ENCODE results near the gene INPP5D. TPM values are rescaled to one million over a fixed set of nuclear protein-coding genes. Genes with fewer than 3 reads are reported as not detected.

INPP5D gene
- total RNA-seq, 1 donor from 2014 or later, result 33.3 TPM

- no peaks in the 10 kb centered on the region for H3K27me3 ChIP-seq
- H3K36me3 ChIP-seq, result peaks cover 39% of the 10 kb centered on the region
- TF ChIP-seq, protein P1, sequence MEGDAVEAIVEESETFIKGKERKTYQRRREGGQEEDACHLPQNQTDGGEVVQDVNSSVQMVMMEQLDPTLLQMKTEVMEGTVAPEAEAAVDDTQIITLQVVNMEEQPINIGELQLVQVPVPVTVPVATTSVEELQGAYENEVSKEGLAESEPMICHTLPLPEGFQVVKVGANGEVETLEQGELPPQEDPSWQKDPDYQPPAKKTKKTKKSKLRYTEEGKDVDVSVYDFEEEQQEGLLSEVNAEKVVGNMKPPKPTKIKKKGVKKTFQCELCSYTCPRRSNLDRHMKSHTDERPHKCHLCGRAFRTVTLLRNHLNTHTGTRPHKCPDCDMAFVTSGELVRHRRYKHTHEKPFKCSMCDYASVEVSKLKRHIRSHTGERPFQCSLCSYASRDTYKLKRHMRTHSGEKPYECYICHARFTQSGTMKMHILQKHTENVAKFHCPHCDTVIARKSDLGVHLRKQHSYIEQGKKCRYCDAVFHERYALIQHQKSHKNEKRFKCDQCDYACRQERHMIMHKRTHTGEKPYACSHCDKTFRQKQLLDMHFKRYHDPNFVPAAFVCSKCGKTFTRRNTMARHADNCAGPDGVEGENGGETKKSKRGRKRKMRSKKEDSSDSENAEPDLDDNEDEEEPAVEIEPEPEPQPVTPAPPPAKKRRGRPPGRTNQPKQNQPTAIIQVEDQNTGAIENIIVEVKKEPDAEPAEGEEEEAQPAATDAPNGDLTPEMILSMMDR (IDR thresholded peaks at IDR 0.05), result no peak
Observed at GRCh38 chr2:233146194-233146593, 86.1 kb downstream of the INPP5D start.

GRCh38 chr2:233147136-233147828 is 87.1 kb downstream of the INPP5D start:
- ATAC-seq (no peak), DNase-seq (no peak)
- peaks cover 39% of the 10 kb centered on the region for H3K36me3 ChIP-seq
- H3K9me3 ChIP-seq, result no peaks in the 10 kb centered on the region
- TF ChIP-seq, protein P1 (IDR thresholded peaks at IDR 0.05), result no peak
- intact Hi-C loops (cut with DNase I), result no loop called here
- H3K4me3 ChIP-seq, result no peak overlapping the region
- no peaks in the 10 kb centered on the region for H3K27me3 ChIP-seq
- no peaks in the 10 kb centered on the region for H3K4me1 ChIP-seq
- H3K27ac ChIP-seq, result no peak overlapping the region

More at GRCh38 chr2:233146194-233146593, 86.1 kb downstream of the INPP5D start:
- intact Hi-C loops (cut with DNase I), result no loop called here
- Histone ChIP-seq H3K4me1 (no peaks in the 10 kb centered on the region), H3K9me3 (no peaks in the 10 kb centered on the region), H3K27ac (no peak overlapping the region), H3K4me3 (no peak overlapping the region)
- DNase-seq (no peak), ATAC-seq (no peak)

- ATAC-seq, result no peak
- TF ChIP-seq, protein P1 (IDR thresholded peaks at IDR 0.05), result no peak
- Histone ChIP-seq H3K4me3 (no peak overlapping the region), H3K9me3 (no peaks in the 10 kb centered on the region), H3K4me1 (no peaks in the 10 kb centered on the region), H3K36me3 (peaks cover 39% of the 10 kb centered on the region), H3K27me3 (no peaks in the 10 kb centered on the region), H3K27ac (no peak overlapping the region)
- intact Hi-C loops (cut with DNase I), result no loop called here
- no peak for DNase-seq
Observed at GRCh38 chr2:233147829-233148167, 87.7 kb downstream of the INPP5D start.

GRCh38 chr2:233148354-233148753 is 88.2 kb downstream of the INPP5D start:
- no peaks in the 10 kb centered on the region for H3K4me1 ChIP-seq
- H3K27ac ChIP-seq, result no peak overlapping the region
- intact Hi-C loops (cut with DNase I), result no loop called here
- TF ChIP-seq, protein P1 (IDR thresholded peaks at IDR 0.05), result no peak
- no peaks in the 10 kb centered on the region for H3K27me3 ChIP-seq
- peaks cover 39% of the 10 kb centered on the region for H3K36me3 ChIP-seq
- no peak for DNase-seq
- no peaks in the 10 kb centered on the region for H3K9me3 ChIP-seq
- H3K4me3 ChIP-seq, result no peak overlapping the region
- no peak for ATAC-seq

GRCh38 chr2:233152541-233152940 is 92.4 kb downstream of the INPP5D start:
- no peaks in the 10 kb centered on the region for H3K9me3 ChIP-seq
- TF ChIP-seq, protein P1 (IDR thresholded peaks at IDR 0.05), result no peak
- no peak overlapping the region for H3K4me3 ChIP-seq
- H3K27ac ChIP-seq, result no peak overlapping the region
- H3K36me3 ChIP-seq, result peaks cover 14% of the 10 kb centered on the region
- H3K27me3 ChIP-seq, result no peaks in the 10 kb centered on the region
- ATAC-seq, result peak; percentile 38
- intact Hi-C loops (cut with DNase I), result no loop called here
- H3K4me1 ChIP-seq, result no peaks in the 10 kb centered on the region
- no peak for DNase-seq
